GM15510 (cell line): ENCODE results near the gene FHL3.

Source experiments
- POLR2A ChIP-seq: IDR thresholded peaks from 3 replicates; pipeline ENCODE4 v1.6.1; 2011; ENCODE audit warnings: borderline replicate concordance; ENCODE audit not compliant: insufficient read length; ENCODE audit errors: extremely low read depth

Gene FHL3

GRCh38 chr1:38006008-38006828 is 904 bp upstream of the FHL3 start:
- no peak for TF ChIP-seq POLR2A

- TF ChIP-seq POLR2A, result peak; percentile 14
Observed at GRCh38 chr1:38004284-38005108, 818 bp downstream of the FHL3 start.

GRCh38 chr1:38003261-38004250 is 1.8 kb downstream of the FHL3 start:
- peak; percentile 19 for TF ChIP-seq POLR2A

- TF ChIP-seq POLR2A, result no peak
Observed at GRCh38 chr1:38000529-38001455, 4.5 kb downstream of the FHL3 start.

GRCh38 chr1:38000233-38000528 is 5.1 kb downstream of the FHL3 start:
- no peak for TF ChIP-seq POLR2A

GRCh38 chr1:37999430-38000232 is 5.7 kb downstream of the FHL3 start:
- TF ChIP-seq POLR2A, result no peak

- TF ChIP-seq POLR2A, result no peak
Observed at GRCh38 chr1:37998913-37999429, 6.3 kb downstream of the FHL3 start.

GRCh38 chr1:37998089-37998808 is 7.1 kb downstream of the FHL3 start:
- TF ChIP-seq POLR2A, result no peak

- TF ChIP-seq POLR2A, result no peak
Observed at GRCh38 chr1:37997256-37998088, 7.8 kb downstream of the FHL3 start.

GRCh38 chr1:37995751-37996345 is 9.5 kb downstream of the FHL3 start:
- TF ChIP-seq POLR2A, result no peak
